GM04503 (cell line): ENCODE measurements around the gene UBE2L6.
A peak's percentile ranks its signal among the peaks of the same experiment; 100 is the strongest.
"Not testable (repeated sequence)": the region's sequence is repeated elsewhere in the genome, so short reads cannot be mapped to it uniquely, and the experiment has no call there.

ENCODE experiments used
- DNase-seq: peaks from one replicate; pipeline ENCODE4 v3.0.0-alpha.2; 2012; ENCODE audit warnings: low read depth

UBE2L6 gene

DNA sequence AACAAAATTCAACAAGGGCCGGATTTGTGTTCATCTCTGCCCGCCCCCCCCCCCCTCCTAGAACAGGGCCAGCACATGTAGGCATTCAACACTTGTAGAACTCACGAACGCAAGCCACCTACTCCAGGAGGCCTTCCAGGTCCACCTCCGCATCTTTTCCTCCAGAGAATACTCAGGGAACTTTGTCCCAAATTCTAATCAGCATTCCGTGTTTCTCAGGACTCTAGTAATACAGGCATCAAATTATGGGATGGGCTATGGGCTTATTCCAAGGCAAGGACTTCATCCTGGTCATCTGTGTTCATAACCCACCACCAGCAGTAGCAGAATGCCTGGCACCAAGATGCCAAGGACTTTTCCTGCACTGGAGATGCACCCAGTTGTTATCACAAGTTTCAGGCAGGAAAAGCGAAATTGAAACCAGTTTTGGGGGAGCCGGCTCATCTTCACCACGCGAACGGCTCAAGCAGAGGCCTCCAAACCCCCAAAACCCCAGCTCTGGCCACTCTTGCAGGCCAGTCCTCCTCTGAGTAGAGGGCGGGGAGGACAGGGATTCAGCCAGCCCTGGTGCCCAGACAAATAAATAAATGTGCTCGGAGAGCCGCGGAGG lies 462 bp downstream of the UBE2L6 start:
- DNase-seq = peak; percentile 6

- DNase-seq = peak; percentile 3
These were observed 1.2 kb downstream of the UBE2L6 start for GRCh38 chr11:57566005-57566904.

DNA sequence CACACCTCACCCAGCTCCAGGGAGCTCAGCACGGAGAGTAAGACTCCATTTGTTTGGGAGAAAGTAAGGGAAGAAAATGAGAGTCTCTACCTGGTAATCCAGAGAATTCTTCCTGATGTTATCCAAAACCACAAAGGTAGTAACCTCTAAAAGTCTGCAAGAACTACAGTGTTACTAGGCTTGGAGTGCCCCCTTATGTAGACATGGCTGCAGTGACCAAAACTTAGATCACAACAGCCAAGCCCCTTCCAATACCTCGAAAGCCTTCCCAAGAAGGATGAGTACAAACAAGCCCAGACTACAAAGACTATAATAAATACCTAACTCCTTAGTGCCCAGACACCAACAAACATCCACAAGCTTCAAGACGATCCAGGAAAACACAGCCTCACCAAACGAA lies 4.9 kb downstream of the UBE2L6 start:
- DNase-seq = no peak

GRCh38 chr11:57560146-57560545 lies 7.3 kb downstream of the UBE2L6 start:
- no peak for DNase-seq

GRCh38 chr11:57556041-57556440 lies 11.4 kb downstream of the UBE2L6 start:
- no peak for DNase-seq

DNA sequence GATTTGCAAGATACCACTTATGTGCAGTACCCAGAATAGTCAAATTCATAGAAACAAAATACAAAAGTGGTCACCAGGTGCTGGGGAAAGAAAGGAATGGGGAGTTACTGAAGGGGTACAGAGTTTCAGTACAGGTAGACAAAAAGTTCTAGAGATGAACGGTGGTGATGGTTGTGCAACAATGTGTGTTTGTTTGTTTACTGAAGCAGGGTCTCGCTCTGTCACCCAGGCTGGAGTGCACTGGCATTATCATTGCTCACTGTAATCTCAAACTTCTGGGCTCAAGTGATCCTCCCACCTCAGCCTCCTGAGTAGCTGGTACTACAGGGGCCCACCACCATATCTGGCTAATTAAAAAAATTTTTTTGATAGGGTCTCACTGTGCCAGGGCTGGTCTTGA lies 12.1 kb downstream of the UBE2L6 start:
- no peak for DNase-seq

- no peak for DNase-seq
These were observed 15.0 kb downstream of the UBE2L6 start for GRCh38 chr11:57552479-57552878.

GRCh38 chr11:57551941-57552340 lies 15.5 kb downstream of the UBE2L6 start:
- no peak for DNase-seq

GRCh38 chr11:57549983-57550382 lies 17.5 kb downstream of the UBE2L6 start:
- DNase-seq = no peak

- DNase-seq = no peak
These were observed 19.6 kb downstream of the UBE2L6 start for GRCh38 chr11:57547854-57548377.

- peak; percentile 11 for DNase-seq
These were observed 20.5 kb downstream of the UBE2L6 start for GRCh38 chr11:57546869-57547475.

GRCh38 chr11:57546451-57546850 lies 21.0 kb downstream of the UBE2L6 start:
- no peak for DNase-seq

DNA sequence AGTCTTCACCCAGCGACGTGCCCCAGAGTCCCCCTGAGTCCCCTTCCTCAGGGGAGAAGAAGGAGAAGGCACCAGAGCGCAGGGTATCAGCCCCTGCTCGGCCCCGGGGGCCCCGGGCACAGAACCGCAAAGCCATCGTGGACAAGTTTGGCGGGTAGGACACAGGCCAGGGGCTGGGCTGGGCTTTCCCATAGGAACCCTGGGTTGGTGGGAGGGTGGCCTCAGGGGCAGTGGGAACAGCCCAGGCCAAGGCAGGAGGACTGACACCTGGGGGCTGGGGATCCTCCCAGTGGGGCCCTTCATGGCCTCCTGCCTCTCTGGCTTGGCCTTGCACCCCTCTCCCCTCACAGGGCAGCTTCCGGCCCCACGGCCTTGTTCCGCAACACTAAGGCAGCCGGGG lies 21.6 kb downstream of the UBE2L6 start:
- DNase-seq = no peak

GRCh38 chr11:57544566-57544965 lies 22.9 kb downstream of the UBE2L6 start:
- DNase-seq = no peak

GRCh38 chr11:57543593-57543992 lies 23.9 kb downstream of the UBE2L6 start:
- DNase-seq = no peak

DNA sequence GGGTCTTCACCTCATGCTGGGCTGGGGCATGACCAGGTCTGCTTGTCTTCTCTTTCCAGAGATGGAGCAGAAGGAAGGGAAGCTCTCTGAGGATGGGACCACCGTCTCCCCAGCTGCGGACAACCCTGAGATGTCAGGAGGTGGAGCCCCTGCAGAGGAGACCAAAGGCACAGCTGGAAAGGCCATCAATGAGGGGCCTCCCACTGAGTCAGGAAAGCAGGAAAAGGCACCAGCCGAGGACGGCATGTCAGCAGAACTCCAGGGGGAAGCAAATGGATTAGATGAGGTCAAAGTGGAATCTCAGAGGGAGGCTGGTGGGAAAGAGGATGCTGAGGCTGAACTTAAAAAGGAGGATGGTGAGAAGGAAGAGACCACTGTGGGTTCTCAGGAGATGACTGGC lies 24.9 kb downstream of the UBE2L6 start:
- DNase-seq = no peak

DNA sequence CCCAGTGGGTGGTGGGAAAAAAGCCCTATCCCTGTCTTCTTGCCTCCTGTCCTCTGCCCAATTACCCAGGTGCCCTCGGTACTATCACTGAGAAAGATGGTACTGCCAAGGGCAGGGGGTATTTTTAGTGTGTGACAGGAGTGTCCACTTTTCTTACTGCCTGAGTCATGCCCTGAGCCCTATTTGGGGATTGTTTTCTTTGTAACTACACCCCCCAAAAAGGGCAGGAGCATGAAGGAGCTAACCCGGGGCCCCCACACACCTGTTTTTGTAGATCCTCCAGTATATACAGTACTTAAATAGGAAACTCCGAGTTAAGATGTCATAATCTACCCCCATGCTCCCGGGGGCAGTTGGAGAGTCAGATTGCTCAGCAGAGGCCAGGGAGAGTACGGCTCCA lies 26.3 kb downstream of the UBE2L6 start:
- DNase-seq = no peak

DNA sequence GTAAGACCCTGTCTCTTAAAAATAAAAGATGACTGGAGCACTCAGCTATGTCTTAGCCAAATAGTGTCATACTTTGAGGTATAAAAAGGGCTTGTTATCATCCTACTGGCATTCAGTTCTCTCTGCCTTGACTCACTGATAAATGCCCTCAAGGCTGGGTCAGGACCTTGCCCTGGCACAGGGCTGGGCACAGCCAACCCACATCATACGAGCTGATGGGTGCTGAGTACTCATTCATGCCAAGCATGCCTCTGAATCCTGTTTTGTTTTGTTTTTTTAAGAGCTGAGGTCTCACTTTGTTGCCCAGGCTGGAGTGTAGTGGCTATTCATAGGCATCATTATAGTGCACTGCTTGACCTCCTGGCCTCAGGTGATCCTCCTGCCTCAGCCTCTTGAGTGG lies 28.1 kb downstream of the UBE2L6 start:
- no peak for DNase-seq

- DNase-seq = no peak
These were observed 30.4 kb downstream of the UBE2L6 start, which contains the start of gene SMTNL1 for GRCh38 chr11:57536947-57537619. TSS of gene SMTNL1 (plus strand) at chr11:57537595. CDS start at chr11:57542643, 5,048 bp downstream.

GRCh38 chr11:57534449-57534848 lies 33.0 kb downstream of the UBE2L6 start:
- DNase-seq = not testable (repeated sequence)

GRCh38 chr11:57530596-57531507 lies 36.6 kb downstream of the UBE2L6 start, which contains the start of gene TIMM10:
TSS of gene TIMM10 (minus strand) at chr11:57530754. CDS start at chr11:57530189, 565 bp downstream.
- peak; percentile 81 for DNase-seq
